NCI-H524 treated with DMSO at 0.1 percent for 48 hours (cell line): Measurements from ENCODE around the gene TUBA4A.

Experiments used
- DNase-seq: peaks from one replicate; lab custom pipeline; 2025; lab: John Stamatoyannopoulos, UW

TUBA4A gene

GRCh38 chr2:219234331-219234730 lies 19.4 kb downstream of the TUBA4A start:
- no peak for DNase-seq

GRCh38 chr2:219230059-219230540 lies 23.6 kb downstream of the TUBA4A start:
- DNase-seq: no peak

GRCh38 chr2:219229305-219230058 lies 24.2 kb downstream of the TUBA4A start, which contains the start of the genes ANKZF1 and ATG9A:
ANKZF1 (plus strand) TSS chr2:219229806; CDS start chr2:219230258, 452 bp downstream.
ATG9A (minus strand) TSS chr2:219229636; CDS start chr2:219228024, 1,612 bp downstream.
- peak; percentile 93 for DNase-seq

- no peak for DNase-seq
Observed at GRCh38 chr2:219228911-219229304, 24.8 kb downstream of the TUBA4A start.

GRCh38 chr2:219228041-219228910 lies 25.4 kb downstream of the TUBA4A start:
- DNase-seq: no peak

GRCh38 chr2:219225350-219225749 lies 28.4 kb downstream of the TUBA4A start:
- no peak for DNase-seq

- no peak for DNase-seq
Observed at GRCh38 chr2:219223831-219224610, 29.7 kb downstream of the TUBA4A start.

- no peak for DNase-seq
Observed at GRCh38 chr2:219221957-219222518, 31.7 kb downstream of the TUBA4A start.

- DNase-seq: no peak
Observed at GRCh38 chr2:219220652-219221402, 32.9 kb downstream of the TUBA4A start.

GRCh38 chr2:219219784-219220532 lies 33.8 kb downstream of the TUBA4A start:
- DNase-seq: no peak

- peak; percentile 48 for DNase-seq
Observed at GRCh38 chr2:219218732-219219701, 34.7 kb downstream of the TUBA4A start, which contains the start of gene ABCB6. ABCB6 (minus strand) TSS chr2:219218958; CDS start chr2:219218673, 285 bp downstream.

GRCh38 chr2:219218217-219218731 lies 35.4 kb downstream of the TUBA4A start:
- DNase-seq: no peak

- DNase-seq: no peak
Observed at GRCh38 chr2:219216535-219216915, 37.2 kb downstream of the TUBA4A start.

- no peak for DNase-seq
Observed at GRCh38 chr2:219215871-219216534, 37.7 kb downstream of the TUBA4A start.

GRCh38 chr2:219214786-219215185 lies 38.9 kb downstream of the TUBA4A start:
- no peak for DNase-seq

- DNase-seq: no peak
Observed at GRCh38 chr2:219214141-219214540, 39.6 kb downstream of the TUBA4A start.

GRCh38 chr2:219213486-219214071 lies 40.1 kb downstream of the TUBA4A start:
- no peak for DNase-seq

- DNase-seq: no peak
Observed at GRCh38 chr2:219213026-219213415, 40.7 kb downstream of the TUBA4A start.
